H1 (cell line): ENCODE measurements around the gene IDI2.

ENCODE experiments used
- BRCA1 ChIP-seq: IDR thresholded peaks from 2 replicates; pipeline ENCODE4 v1.6.1; 2012; ENCODE audit warnings: low read depth, low read length, improper control_type of control experiment
- CBX8 ChIP-seq: fragments of 300-800, 300-1000 bp; sonication (generic); IDR thresholded peaks from 2 replicates; pipeline ENCODE4 v1.7.1; 2016; ENCODE audit warnings: low read depth, low read length, borderline replicate concordance
- GABPA ChIP-seq: IDR thresholded peaks from 2 replicates; pipeline ENCODE4 v1.6.1; 2011; ENCODE audit warnings: mild to moderate bottlenecking, low read length, moderate library complexity, borderline replicate concordance; ENCODE audit not compliant: insufficient read depth
- MAFK ChIP-seq: IDR thresholded peaks from 2 replicates; pipeline ENCODE4 v1.6.1; 2012; ENCODE audit warnings: low read depth, mild to moderate bottlenecking, improper control_type of control experiment, low read length
- POLR2A ChIP-seq, 2 experiments: IDR thresholded peaks; 1 replicate in 1 of 2; 2 replicates in 1 of 2; pipeline ENCODE4 v1.6.1; 2011; ENCODE audit warnings: low read depth in 2 of 2, low read length in 2 of 2, mild to moderate bottlenecking in 2 of 2; ENCODE audit errors: control extremely low read depth in 1 of 2
- RBBP5 ChIP-seq: IDR thresholded peaks from 2 replicates; pipeline ENCODE4 v1.7.1; 2012; ENCODE audit warnings: low read depth, mild to moderate bottlenecking, inconsistent platforms, low read length, moderate library complexity, borderline replicate concordance
- RNF2 ChIP-seq: fragments of 200-900, 300-1000 bp; sonication (generic); IDR thresholded peaks from 2 replicates; pipeline ENCODE4 v1.7.1; 2016; ENCODE audit warnings: borderline replicate concordance, low read depth, mild to moderate bottlenecking, antibody characterized with exemption, low read length; ENCODE audit not compliant: poor library complexity, severe bottlenecking; ENCODE audit errors: missing control alignments
- TAF1 ChIP-seq: IDR thresholded peaks from 2 replicates; pipeline ENCODE4 v1.6.1; 2011; ENCODE audit warnings: mild to moderate bottlenecking, low read depth, low read length
- ZNF274 ChIP-seq: IDR thresholded peaks from 2 replicates; pipeline ENCODE4 v1.7.0; 2012; ENCODE audit warnings: low read length, borderline replicate concordance; ENCODE audit errors: extremely low read depth
- TF ChIP-seq, protein P1 (sequence below), 3 experiments: IDR thresholded peaks; 1 replicate in 2 of 3; 2 replicates in 1 of 3; pipeline versions ENCODE4 v1.5.1 to v1.6.1; 2011; ENCODE audit warnings: low read length in 3 of 3, mild to moderate bottlenecking in 3 of 3, inconsistent platforms in 2 of 3, low read depth in 1 of 3, moderate library complexity in 1 of 3; ENCODE audit not compliant: insufficient read depth in 1 of 3; ENCODE audit errors: control extremely low read depth in 1 of 3
- TF ChIP-seq, protein P2 (sequence below): IDR thresholded peaks from 2 replicates; pipeline ENCODE4 v1.6.1; 2012; ENCODE audit warnings: inconsistent platforms

DNA sequence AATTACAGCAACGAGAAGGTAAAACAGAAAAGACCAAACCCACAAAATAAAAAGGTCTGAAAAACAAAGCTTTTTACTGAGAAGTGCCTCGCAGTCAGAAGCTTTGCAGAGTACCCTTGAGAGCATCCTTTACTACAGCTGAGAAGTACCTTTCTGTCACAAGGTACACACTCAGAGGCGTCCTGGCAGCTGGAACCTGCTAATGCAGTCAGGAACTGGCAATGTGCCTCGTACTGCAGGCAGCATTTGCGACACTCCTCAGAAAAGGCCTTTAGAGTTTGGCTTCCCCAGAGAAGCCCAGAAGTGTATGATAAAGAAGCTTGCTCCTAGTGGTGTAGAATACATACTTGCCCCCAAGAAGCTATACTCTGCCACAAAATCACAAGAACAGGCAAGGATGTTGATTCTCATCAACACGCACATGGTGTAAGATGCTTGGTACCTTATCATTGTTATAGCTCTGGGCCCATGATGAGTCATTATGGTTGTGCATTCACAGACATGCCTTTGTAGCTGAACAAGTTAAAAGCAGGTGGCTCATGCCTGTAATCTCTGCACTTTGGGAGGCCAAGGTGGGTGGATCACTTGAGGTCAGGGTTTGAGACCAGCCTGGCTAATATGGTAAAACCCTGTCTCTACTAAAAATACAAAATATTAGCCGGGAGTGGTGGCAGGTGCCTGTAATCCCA is 39.4 kb downstream of the IDI2 start:
- TF ChIP-seq, protein P1, sequence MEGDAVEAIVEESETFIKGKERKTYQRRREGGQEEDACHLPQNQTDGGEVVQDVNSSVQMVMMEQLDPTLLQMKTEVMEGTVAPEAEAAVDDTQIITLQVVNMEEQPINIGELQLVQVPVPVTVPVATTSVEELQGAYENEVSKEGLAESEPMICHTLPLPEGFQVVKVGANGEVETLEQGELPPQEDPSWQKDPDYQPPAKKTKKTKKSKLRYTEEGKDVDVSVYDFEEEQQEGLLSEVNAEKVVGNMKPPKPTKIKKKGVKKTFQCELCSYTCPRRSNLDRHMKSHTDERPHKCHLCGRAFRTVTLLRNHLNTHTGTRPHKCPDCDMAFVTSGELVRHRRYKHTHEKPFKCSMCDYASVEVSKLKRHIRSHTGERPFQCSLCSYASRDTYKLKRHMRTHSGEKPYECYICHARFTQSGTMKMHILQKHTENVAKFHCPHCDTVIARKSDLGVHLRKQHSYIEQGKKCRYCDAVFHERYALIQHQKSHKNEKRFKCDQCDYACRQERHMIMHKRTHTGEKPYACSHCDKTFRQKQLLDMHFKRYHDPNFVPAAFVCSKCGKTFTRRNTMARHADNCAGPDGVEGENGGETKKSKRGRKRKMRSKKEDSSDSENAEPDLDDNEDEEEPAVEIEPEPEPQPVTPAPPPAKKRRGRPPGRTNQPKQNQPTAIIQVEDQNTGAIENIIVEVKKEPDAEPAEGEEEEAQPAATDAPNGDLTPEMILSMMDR (IDR thresholded peaks at IDR 0.05; ENCODE audit: control extremely low read depth in 1 of 3, insufficient read depth in 1 of 3, low read depth in 1 of 3, low read length in 3 of 3): no peak
- TF ChIP-seq POLR2A (IDR thresholded peaks at IDR 0.05; ENCODE audit: control extremely low read depth in 1 of 2, low read depth in 2 of 2, low read length in 2 of 2) (no peak), RBBP5 (no peak), ZNF274 (no peak), TAF1 (no peak), RNF2 (no peak), BRCA1 (no peak), MAFK (no peak), CBX8 (no peak), GABPA (no peak)
- TF ChIP-seq, protein P2, sequence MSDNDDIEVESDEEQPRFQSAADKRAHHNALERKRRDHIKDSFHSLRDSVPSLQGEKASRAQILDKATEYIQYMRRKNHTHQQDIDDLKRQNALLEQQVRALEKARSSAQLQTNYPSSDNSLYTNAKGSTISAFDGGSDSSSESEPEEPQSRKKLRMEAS: no peak
